Superior temporal gyrus (tissue), 1 donor: ENCODE results near the gene PIK3CD.
A peak's percentile ranks its signal among the peaks of the same experiment; 100 is the strongest.

Experiments used
- DNase-seq: peaks from one replicate; pipeline ENCODE4 v3.0.0-alpha.2; 2016; ENCODE audit errors: extremely low spot score

The PIK3CD gene

GRCh38 chr1:9651565-9652378 lies at the start of gene PIK3CD:
Gene PIK3CD, plus strand, starts transcription at chr1:9651731. Its CDS starts 58,725 bp downstream, at chr1:9710456.
- DNase-seq = no peak

- DNase-seq = no peak
Measured at GRCh38 chr1:9601942-9602793, 49.4 kb upstream of the PIK3CD start.

GRCh38 chr1:9602794-9603167 lies 48.8 kb upstream of the PIK3CD start:
- DNase-seq = no peak

- DNase-seq = no peak
Measured at GRCh38 chr1:9603307-9603706, 48.2 kb upstream of the PIK3CD start.

GRCh38 chr1:9603766-9604753 lies 47.5 kb upstream of the PIK3CD start:
- DNase-seq = no peak

DNA sequence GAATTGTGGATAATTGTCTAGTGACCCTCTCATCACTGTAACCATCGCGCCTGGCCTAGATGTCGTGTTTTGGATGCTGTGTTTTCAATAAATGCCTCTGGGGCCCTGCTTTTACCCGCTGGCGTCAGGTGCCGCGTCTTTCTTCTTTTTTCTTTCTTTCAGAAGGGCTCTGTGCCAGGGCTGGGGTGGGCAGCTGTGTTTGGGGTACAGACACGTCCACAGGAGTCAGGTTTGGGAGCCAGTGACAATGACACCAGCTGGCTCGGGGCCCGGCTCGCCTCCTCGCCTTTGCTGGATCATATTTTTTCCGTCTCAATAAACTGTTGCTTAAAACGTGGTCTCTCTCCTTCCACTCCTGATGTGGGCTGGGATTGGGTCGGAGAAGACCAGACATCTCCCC lies 46.7 kb upstream of the PIK3CD start:
- no peak for DNase-seq

GRCh38 chr1:9605946-9606455 lies 45.5 kb upstream of the PIK3CD start:
- no peak for DNase-seq

DNA sequence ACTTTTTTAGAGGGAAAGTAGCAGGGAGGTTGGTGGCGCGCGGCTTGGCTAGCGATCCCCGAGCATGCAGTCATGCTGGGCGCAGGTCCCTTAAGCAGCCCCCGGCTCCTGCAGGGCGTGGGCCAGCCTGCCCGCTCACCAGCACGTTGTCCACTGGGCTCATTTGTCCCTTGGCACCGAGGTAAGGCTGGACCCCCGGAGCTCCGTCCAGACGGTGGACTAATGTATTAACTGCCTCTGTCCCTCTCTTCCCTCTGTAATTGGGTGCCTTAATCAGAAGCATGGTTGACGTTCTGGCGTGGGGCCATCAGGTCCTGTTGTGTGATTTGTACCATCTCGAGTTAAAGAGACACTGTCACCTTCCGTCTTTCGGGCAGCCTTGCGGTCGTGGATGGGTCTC lies 45.1 kb upstream of the PIK3CD start:
- no peak for DNase-seq

DNA sequence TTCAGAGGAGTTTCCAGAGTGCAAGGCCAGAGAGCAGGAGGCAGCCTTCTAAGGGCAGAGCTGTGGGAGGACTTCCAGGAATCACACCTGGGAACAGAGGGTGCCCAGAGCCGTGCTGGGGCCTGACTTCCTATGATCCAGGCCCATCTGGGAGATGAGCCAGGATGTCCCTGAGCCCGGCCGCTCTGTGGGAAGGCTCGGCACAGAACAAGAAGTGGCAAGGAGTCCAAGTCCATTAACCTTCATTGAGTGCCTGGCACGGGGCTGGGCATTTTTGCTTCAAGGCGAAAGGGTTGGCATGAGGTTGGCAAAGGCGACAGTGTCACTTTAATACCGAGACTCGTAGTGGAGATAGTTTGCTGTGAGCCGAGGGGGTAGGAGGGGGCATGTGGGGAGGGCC lies 44.6 kb upstream of the PIK3CD start:
- DNase-seq = no peak

DNA sequence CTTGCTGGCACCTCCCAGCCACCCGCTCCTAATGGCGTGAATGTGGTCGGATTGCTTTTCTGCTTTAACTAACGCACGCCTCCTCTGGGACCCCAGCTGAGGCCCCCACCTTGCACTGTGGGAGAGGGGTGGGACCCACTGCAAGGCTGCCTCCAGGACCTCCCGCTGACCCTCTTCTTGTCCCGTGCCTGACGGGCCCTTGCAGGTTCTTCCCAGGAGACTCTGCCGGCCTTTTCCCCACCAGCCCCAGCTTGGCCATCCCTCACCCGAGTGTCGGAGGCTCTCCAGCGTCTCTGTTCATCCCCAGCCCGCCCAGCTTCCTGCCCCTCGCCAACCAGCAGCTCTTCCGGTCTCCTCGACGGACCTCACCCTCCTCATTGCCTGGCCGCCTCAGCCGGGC lies 44.2 kb upstream of the PIK3CD start:
- DNase-seq = no peak

DNA sequence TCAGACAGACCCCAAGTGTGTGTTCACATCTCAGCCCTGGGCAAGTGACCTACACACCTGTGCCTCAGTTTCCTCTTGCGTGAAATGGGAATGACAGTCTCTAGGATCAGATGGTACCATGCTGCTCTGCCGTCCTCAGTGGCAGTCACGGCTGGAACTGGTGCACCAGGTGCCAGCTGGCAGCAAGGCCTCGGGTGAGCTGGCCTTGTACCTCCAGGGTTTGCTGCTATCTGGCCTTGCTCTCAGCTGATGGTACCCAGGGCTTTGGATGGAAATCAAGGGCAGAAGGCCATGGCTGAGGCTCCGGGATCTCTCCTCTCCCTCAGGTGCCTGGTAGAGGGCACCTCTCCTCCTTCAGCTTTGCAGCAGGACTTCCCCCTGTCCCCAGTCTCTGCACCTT lies 41.5 kb upstream of the PIK3CD start:
- no peak for DNase-seq

GRCh38 chr1:9610548-9610947 lies 41.0 kb upstream of the PIK3CD start:
- DNase-seq = no peak

DNA sequence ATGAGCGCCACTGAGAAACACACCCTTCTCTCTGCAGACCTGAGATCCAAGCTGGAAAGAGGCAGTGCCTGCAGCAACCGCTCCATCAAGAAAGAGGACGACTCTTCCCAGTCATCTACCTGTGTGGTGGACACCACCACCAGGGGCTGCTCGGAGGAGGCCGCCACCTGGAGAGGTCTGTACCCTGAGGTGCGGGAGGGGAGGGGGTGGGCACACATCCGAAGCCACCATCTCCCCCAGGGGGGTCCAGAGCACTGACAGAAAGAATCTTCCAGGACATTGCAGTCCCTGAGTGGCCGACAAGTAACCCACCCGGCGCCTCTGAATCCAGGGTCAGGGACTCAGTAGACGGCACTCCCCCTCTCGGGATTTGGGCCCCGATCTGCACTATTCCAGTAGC lies 39.8 kb upstream of the PIK3CD start:
- DNase-seq = no peak

GRCh38 chr1:9612162-9612845 lies 39.2 kb upstream of the PIK3CD start:
- no peak for DNase-seq

- no peak for DNase-seq
Measured at GRCh38 chr1:9612871-9613624, 38.5 kb upstream of the PIK3CD start.

- DNase-seq = no peak
Measured at GRCh38 chr1:9613625-9614299, 37.8 kb upstream of the PIK3CD start.

DNA sequence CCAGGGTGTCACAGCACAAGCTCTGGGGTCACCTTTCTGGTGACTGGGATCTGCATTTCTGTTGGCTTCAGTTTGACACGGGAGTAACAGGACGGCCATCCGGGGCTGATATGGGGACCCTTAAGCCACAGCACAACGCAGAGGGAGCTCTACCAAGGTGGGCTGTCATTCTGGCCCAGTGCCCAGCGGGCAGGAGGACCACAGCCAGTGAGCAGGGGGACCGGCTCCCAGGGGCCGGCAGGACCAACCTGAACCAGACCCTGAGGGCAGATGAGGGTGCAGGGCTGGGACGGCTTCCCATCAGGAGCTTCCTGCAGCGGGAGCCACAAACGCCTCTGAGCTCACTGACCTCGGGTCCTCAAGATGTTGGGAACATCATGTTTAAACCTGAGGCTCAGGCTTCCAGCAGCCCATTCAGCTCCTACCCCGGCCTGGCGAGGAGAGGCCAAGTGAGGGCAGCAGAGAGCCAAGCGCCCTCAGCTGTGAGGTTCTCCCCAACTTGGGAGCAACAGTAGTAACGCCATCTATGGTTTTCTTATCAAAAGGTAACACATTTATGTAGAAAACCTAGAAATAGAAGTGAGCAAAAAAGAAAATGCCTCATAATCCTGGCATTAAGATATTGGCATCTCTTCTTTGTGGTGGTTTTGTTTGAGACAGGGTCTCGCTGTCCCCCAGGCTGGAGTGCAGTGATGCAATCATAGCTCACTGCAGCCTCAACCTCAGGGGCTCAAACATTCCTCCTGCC lies 36.0 kb upstream of the PIK3CD start:
- DNase-seq = peak; percentile 59

DNA sequence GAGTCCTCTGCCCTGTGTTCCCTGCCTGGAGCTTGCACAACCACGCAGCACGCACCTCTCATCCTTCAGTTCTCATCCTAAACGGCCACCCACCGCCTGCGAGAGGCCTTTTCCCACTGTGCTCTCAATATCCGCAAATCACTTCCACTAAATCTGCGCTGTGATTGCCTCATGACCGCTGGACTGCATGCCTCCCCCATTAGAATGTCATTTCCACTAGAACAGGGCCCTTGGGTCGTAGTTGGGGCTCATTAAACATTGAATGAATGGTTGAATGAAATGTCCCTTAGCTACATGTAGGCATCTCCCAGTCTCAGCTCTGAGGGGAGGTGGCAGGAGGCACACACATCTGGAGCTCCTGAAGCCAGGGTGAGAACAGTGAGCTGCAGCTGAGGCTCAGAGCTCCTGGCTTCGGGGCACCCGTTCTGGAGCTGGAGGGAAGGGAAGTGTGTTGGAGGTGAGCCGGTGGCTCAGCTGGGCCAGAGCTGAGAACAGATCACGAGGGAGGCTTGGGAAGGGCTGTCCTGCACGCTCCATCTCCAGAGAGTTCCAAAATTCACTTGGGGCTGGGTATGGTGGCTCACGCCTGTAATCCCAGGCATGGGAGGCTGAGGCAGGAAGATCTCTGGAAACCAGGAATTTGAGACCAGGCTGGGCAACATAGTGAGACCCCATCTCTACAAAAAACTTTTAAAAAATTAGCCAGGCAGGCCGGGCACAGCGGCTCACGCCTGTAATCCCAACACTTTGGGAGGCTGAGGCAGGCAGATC lies 32.4 kb upstream of the PIK3CD start:
- no peak for DNase-seq
